Parathyroid adenoma (tissue), 2 donors: ENCODE data around the gene RAP1A.
A peak's percentile ranks its signal among the peaks of the same experiment; 100 is the strongest.

Experiments
- H2AFZ ChIP-seq: fragments of 300-600 bp; sonication (generic); one replicate; pipeline ENCODE4 v1.7.0; 2017; ENCODE audit warnings: antibody characterized with exemption, mild to moderate bottlenecking
- H3K27ac ChIP-seq: fragments of 300-600 bp; sonication (generic); one replicate; pipeline ENCODE4 v1.7.0; 2017
- H3K27me3 ChIP-seq: fragments of 300-600 bp; sonication (generic); one replicate; pipeline ENCODE4 v1.7.0; 2017; ENCODE audit warnings: low read length; ENCODE audit not compliant: control insufficient read depth, insufficient read depth
- H3K36me3 ChIP-seq: fragments of 300-600 bp; sonication (generic); one replicate; pipeline ENCODE4 v1.7.0; 2017; ENCODE audit warnings: low read length; ENCODE audit not compliant: control insufficient read depth, insufficient read depth
- H3K4me1 ChIP-seq: fragments of 300-600 bp; sonication (generic); one replicate; pipeline ENCODE4 v1.7.0; 2017; ENCODE audit warnings: control low read depth
- H3K4me2 ChIP-seq: fragments of 300-600 bp; sonication (generic); one replicate; pipeline ENCODE4 v1.7.0; 2017; ENCODE audit warnings: low read length
- H3K4me3 ChIP-seq: fragments of 300-600 bp; sonication (generic); one replicate; pipeline ENCODE4 v1.7.0; 2017; ENCODE audit warnings: low read depth, low read length
- H3K79me2 ChIP-seq: fragments of 300-600 bp; sonication (generic); one replicate; pipeline ENCODE4 v1.7.0; 2017; ENCODE audit warnings: control low read depth
- H3K9ac ChIP-seq: fragments of 300-600 bp; sonication (generic); one replicate; pipeline ENCODE4 v1.7.0; 2017; ENCODE audit warnings: mild to moderate bottlenecking
- H3K9me3 ChIP-seq: fragments of 300-600 bp; sonication (generic); one replicate; pipeline ENCODE4 v1.7.0; 2017; ENCODE audit warnings: low read length; ENCODE audit not compliant: control insufficient read depth
- CTCF ChIP-seq: fragments of 300-600 bp; sonication (generic); IDR thresholded peaks from one replicate; pipeline ENCODE4 v1.7.0; 2017; ENCODE audit warnings: antibody characterized with exemption, mild to moderate bottlenecking
- donor health status: primary hyperparathyroidism.

Gene RAP1A

GRCh38 chr1:111635324-111636009, 15.9 kb downstream of the RAP1A start:
- no peak for TF ChIP-seq CTCF
- H3K4me1 ChIP-seq, result peaks cover 7% of the 10 kb centered on the region

GRCh38 chr1:111638320-111638719, 18.7 kb downstream of the RAP1A start:
- no peak overlapping the region for H3K4me3 ChIP-seq
- H3K79me2 ChIP-seq, result peaks cover 28% of the 10 kb centered on the region
- H3K4me1 ChIP-seq, result peaks cover 7% of the 10 kb centered on the region
- TF ChIP-seq CTCF, result no peak
- no peaks in the 10 kb centered on the region for H3K36me3 ChIP-seq
- H3K4me2 ChIP-seq, result no peak overlapping the region
- H3K9me3 ChIP-seq, result no peaks in the 10 kb centered on the region
- no peaks in the 10 kb centered on the region for H3K27me3 ChIP-seq
- H3K27ac ChIP-seq, result no peak overlapping the region
- H2AFZ ChIP-seq, result no peak overlapping the region
- H3K9ac ChIP-seq, result no peak overlapping the region

More at GRCh38 chr1:111635324-111636009, 15.9 kb downstream of the RAP1A start:
- peaks cover 15% of the 10 kb centered on the region for H3K79me2 ChIP-seq
- no peak overlapping the region for H3K4me3 ChIP-seq
- no peaks in the 10 kb centered on the region for H3K9me3 ChIP-seq
- no peak overlapping the region for H3K9ac ChIP-seq
- no peak overlapping the region for H3K27ac ChIP-seq
- H2AFZ ChIP-seq, result no peak overlapping the region
- H3K4me2 ChIP-seq, result no peak overlapping the region
- H3K36me3 ChIP-seq, result no peaks in the 10 kb centered on the region
- H3K27me3 ChIP-seq, result no peaks in the 10 kb centered on the region

DNA sequence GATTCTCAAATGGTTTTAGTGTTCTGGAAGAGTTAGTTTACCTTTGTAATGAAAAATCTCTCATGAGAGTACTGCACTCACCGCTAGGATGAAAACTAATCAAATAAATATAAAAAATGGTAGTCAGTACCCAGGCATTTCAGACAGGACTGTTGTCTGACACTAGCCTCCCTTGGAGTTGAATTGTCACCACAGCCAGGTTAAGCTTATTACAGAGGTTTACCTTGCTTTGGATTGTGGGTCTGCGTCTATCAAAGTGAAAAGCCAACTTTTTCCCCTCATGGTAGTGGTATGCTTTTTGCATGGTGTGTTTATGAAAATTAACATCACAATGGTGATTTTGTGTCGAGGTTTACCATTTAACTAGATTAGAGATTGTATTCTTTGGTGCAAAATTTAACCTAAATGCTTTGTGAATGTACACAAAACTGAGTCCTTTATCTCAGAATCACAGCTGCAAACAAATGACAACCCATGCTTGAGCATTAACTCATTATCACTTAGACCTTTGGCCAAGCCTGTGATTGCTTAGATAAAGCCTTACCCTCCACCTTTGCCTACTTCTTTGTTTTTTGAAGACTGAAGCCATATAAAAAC, 20.1 kb downstream of the RAP1A start:
- peak overlapping the region; percentile 31 for H3K4me2 ChIP-seq
- peaks cover 4% of the 10 kb centered on the region for H3K4me1 ChIP-seq
- no peak for TF ChIP-seq CTCF
- no peak overlapping the region for H2AFZ ChIP-seq
- H3K4me3 ChIP-seq, result peak overlapping the region; percentile 7
- H3K9ac ChIP-seq, result no peak overlapping the region
- no peaks in the 10 kb centered on the region for H3K36me3 ChIP-seq
- no peaks in the 10 kb centered on the region for H3K27me3 ChIP-seq
- no peaks in the 10 kb centered on the region for H3K9me3 ChIP-seq
- no peak overlapping the region for H3K27ac ChIP-seq
- H3K79me2 ChIP-seq, result peaks cover 39% of the 10 kb centered on the region

- Histone ChIP-seq H3K27me3 (no peaks in the 10 kb centered on the region), H3K4me1 (peaks cover 4% of the 10 kb centered on the region), H3K79me2 (peaks cover 54% of the 10 kb centered on the region), H3K36me3 (no peaks in the 10 kb centered on the region), H3K27ac (no peak overlapping the region), H2AFZ (no peak overlapping the region), H3K9ac (no peak overlapping the region), H3K4me2 (no peak overlapping the region), H3K4me3 (no peak overlapping the region), H3K9me3 (no peaks in the 10 kb centered on the region)
- TF ChIP-seq CTCF, result no peak
Measured at GRCh38 chr1:111643097-111643496, 23.5 kb downstream of the RAP1A start.

DNA sequence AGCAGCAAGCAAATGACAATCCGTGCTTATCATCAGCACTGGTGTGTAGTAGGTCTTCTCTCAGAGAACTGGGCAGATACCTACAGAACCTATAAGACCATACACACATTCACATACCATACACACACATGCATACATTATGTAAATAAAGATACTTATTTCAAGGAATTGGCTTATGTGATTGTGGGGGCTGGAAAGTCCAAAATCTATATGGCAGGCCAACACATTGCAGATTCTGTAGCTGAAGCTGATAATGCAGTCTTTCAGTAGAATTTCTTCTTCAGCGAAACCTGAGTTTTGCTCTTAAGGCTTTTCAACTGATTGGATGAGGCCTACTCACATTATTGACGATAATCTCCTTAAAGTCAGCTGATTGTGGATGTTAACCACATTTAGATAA, 24.1 kb downstream of the RAP1A start:
- Histone ChIP-seq H3K79me2 (peaks cover 55% of the 10 kb centered on the region), H3K4me3 (no peak overlapping the region), H3K27ac (no peak overlapping the region), H3K4me2 (no peak overlapping the region), H3K9ac (no peak overlapping the region), H3K9me3 (no peaks in the 10 kb centered on the region), H3K27me3 (no peaks in the 10 kb centered on the region), H3K4me1 (peaks cover 5% of the 10 kb centered on the region), H3K36me3 (no peaks in the 10 kb centered on the region), H2AFZ (no peak overlapping the region)
- no peak for TF ChIP-seq CTCF
